Measurements from ENCODE around the gene MOSPD2.

- no peak for TF ChIP-seq CTCF (IDR thresholded peaks at IDR 0.05)
- no peak for TF ChIP-seq POLR2A (IDR thresholded peaks at IDR 0.05)
Observed at GRCh38 chrX:14826319-14826718, 46.9 kb upstream of the MOSPD2 start.
